ENCODE data around the gene KCNMB2. TPM values are rescaled to one million over a fixed set of nuclear protein-coding genes. Genes with fewer than 3 reads are reported as not detected.
"Not testable (repeated sequence)": the region's sequence is repeated elsewhere in the genome, so short reads cannot be mapped to it uniquely, and the experiment has no call there.

The KCNMB2 gene
- total and polyA plus RNA-seq, 2 experiments from 2014 or later: not detected

DNA sequence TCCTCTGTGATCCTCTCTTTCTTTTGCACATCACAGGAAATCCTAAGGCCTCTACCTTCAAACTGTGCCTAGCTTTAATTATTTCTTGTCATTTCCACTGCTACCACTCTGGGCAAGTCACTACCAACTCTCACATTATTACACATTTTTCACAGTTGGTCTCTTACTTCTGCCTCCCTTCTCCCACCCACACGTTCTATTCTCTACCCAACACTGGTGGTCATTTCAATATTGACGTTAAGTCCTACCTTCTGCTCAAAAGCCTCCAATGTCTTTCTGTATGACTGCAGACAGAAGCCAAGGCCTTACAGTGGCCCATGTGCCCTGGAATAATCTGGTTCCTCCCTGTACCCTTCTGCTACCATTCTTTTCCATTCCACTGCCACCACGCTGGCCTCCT is 3.9 kb downstream of the KCNMB2 start:
- Histone ChIP-seq H3K27ac (no peak overlapping the region), H3K9me3 (ENCODE audit: low read depth) (no peaks in the 10 kb centered on the region), H3K27me3 (replicated peaks; ENCODE audit: insufficient read depth) (peaks cover 25% of the 10 kb centered on the region), H2AFZ (no peak overlapping the region), H3K79me2 (ENCODE audit: insufficient read depth) (no peaks in the 10 kb centered on the region), H3F3A (ENCODE audit: insufficient read depth) (no peaks in the 10 kb centered on the region), H3K4me1 (ENCODE audit: insufficient read depth) (no peaks in the 10 kb centered on the region), H3K4me3 (no peak overlapping the region), H4K20me1 (ENCODE audit: insufficient read depth) (no peaks in the 10 kb centered on the region), H3K9ac (no peak overlapping the region), H3K4me2 (ENCODE audit: unreplicated experiment) (no peak overlapping the region), H3K9me2 (ENCODE audit: insufficient read depth) (no peaks in the 10 kb centered on the region), H3K36me3 (ENCODE audit: low read depth) (no peaks in the 10 kb centered on the region)
- WGBS, 2 experiments (ENCODE audit: low coverage in 1 of 2, low lambda C conversion rate in 2 of 2, missing lambda C conversion rate in 2 of 2): 13 to 19% methylated on average over 3 of the region's 3 CpGs
- in situ Hi-C loops (cut with MboI): no loop called here
- TF ChIP-seq EZH2 (IDR thresholded peaks at IDR 0.05; ENCODE audit: insufficient read depth, poor library complexity, severe bottlenecking): no peak
- DNase-seq: no peak

DNA sequence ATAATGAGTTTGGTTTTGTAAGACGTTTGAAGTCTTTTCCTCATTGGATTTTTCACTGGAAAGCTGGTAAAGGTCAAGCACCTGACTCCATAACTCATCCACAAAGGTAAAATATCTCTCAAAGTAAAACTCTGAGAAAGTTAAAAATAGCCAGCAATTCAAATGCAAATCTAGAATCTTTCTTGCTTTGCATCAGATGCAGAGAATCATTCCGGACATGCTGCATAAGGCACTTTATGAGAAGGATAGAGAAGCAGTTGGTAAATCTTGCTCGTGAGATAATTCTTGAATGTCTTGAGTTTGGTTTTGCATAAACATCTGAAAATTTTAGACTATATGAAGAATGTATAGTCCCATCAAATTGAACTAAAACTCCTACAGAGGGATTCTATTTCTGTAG is 9.1 kb downstream of the KCNMB2 start:
- H3K27me3 ChIP-seq (replicated peaks; ENCODE audit: insufficient read depth): no peaks in the 10 kb centered on the region
- H3K79me2 ChIP-seq (ENCODE audit: insufficient read depth): no peaks in the 10 kb centered on the region
- H3K4me1 ChIP-seq (ENCODE audit: insufficient read depth): no peaks in the 10 kb centered on the region
- WGBS, 2 experiments (ENCODE audit: low coverage in 1 of 2, low lambda C conversion rate in 2 of 2, missing lambda C conversion rate in 2 of 2): 20 to 22% methylated on average over 3 of the region's 3 CpGs
- in situ Hi-C loops (cut with MboI): no loop called here
- no peaks in the 10 kb centered on the region for H4K20me1 ChIP-seq (ENCODE audit: insufficient read depth)
- no peaks in the 10 kb centered on the region for H3F3A ChIP-seq (ENCODE audit: insufficient read depth)
- H3K9ac ChIP-seq: no peak overlapping the region
- H2AFZ ChIP-seq: no peak overlapping the region
- H3K36me3 ChIP-seq (ENCODE audit: low read depth): no peaks in the 10 kb centered on the region
- H3K4me2 ChIP-seq (ENCODE audit: unreplicated experiment): no peak overlapping the region
- H3K27ac ChIP-seq: no peak overlapping the region
- H3K4me3 ChIP-seq: no peak overlapping the region
- no peaks in the 10 kb centered on the region for H3K9me2 ChIP-seq (ENCODE audit: insufficient read depth)
- no peaks in the 10 kb centered on the region for H3K9me3 ChIP-seq (ENCODE audit: low read depth)
- no peak for DNase-seq
- TF ChIP-seq EZH2 (IDR thresholded peaks at IDR 0.05; ENCODE audit: insufficient read depth, poor library complexity, severe bottlenecking): no peak
- TF ChIP-seq EZH2phosphoT487 (IDR thresholded peaks at IDR 0.05; ENCODE audit: insufficient read depth, low read depth): no peak

DNA sequence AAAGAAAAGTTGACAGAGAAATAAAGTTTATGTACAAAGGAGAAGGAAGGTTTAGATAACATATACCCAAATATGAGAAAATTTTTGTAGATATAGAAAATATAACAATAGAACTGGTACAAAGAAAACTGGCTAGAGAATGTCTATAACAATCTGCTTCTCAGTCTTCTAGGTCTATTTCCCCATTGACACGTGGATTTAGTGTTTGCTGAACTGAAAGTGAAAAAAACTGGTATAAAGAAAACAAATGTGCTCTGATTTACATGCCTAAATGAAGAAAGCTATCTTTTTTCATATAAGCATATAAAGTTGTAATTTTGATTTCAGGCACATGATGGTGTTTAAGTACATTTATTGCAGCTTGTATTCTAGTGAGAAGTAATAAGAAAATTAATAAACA is 9.8 kb downstream of the KCNMB2 start:
- Histone ChIP-seq H3K9me2 (ENCODE audit: insufficient read depth) (no peaks in the 10 kb centered on the region), H3K4me3 (no peak overlapping the region), H3K4me2 (ENCODE audit: unreplicated experiment) (no peak overlapping the region), H2AFZ (no peak overlapping the region), H3K36me3 (ENCODE audit: low read depth) (no peaks in the 10 kb centered on the region), H3K4me1 (ENCODE audit: insufficient read depth) (no peaks in the 10 kb centered on the region), H3K79me2 (ENCODE audit: insufficient read depth) (no peaks in the 10 kb centered on the region), H3K9me3 (ENCODE audit: low read depth) (no peaks in the 10 kb centered on the region), H3K27ac (no peak overlapping the region), H3K9ac (no peak overlapping the region), H3F3A (ENCODE audit: insufficient read depth) (no peaks in the 10 kb centered on the region), H4K20me1 (ENCODE audit: insufficient read depth) (no peaks in the 10 kb centered on the region), H3K27me3 (replicated peaks; ENCODE audit: insufficient read depth) (no peaks in the 10 kb centered on the region)
- no peak for DNase-seq
- 0 to 9% methylated on average over 1 of the region's 1 CpG for whole genome bisulfite sequencing, 2 experiments (ENCODE audit: low coverage in 1 of 2, low lambda C conversion rate in 2 of 2, missing lambda C conversion rate in 2 of 2)
- in situ Hi-C loops (cut with MboI): no loop called here
- TF ChIP-seq EZH2 (IDR thresholded peaks at IDR 0.05; ENCODE audit: insufficient read depth, poor library complexity, severe bottlenecking) (no peak), EZH2phosphoT487 (IDR thresholded peaks at IDR 0.05; ENCODE audit: insufficient read depth, low read depth) (no peak)

DNA sequence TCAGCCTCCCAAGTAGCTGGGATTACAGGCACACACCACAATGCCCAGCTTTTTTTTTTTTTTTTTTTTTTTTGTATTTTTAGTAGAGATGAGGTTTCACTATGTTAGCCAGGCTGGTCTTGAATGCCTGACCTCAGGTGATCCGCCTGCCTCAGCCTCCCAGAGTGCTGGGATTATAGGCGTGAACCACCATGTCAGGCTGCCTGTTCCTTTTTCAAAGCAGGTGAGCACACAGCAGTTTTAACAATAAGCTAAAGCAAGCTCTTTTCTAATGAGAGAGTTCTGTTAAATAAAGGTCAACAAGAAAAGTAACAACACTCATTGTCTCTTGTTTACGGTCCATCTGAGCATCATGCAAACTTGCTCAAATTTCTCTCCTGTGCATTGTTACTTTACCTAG is 13.2 kb downstream of the KCNMB2 start:
- H4K20me1 ChIP-seq (ENCODE audit: insufficient read depth); in situ Hi-C loops (cut with MboI); H3F3A ChIP-seq (ENCODE audit: insufficient read depth); H3K4me2 ChIP-seq (ENCODE audit: unreplicated experiment); H3K9me2 ChIP-seq (ENCODE audit: insufficient read depth); H3K27me3 ChIP-seq (replicated peaks; ENCODE audit: insufficient read depth); H2AFZ ChIP-seq; H3K79me2 ChIP-seq (ENCODE audit: insufficient read depth); H3K4me3 ChIP-seq; H3K9ac ChIP-seq; H3K9me3 ChIP-seq (ENCODE audit: low read depth); H3K27ac ChIP-seq; H3K36me3 ChIP-seq (ENCODE audit: low read depth); DNase-seq; H3K4me1 ChIP-seq (ENCODE audit: insufficient read depth): not testable (repeated sequence)
- WGBS, 2 experiments (ENCODE audit: low coverage in 1 of 2, low lambda C conversion rate in 2 of 2, missing lambda C conversion rate in 2 of 2): 38 to 44% methylated on average over 3 of the region's 3 CpGs

DNA sequence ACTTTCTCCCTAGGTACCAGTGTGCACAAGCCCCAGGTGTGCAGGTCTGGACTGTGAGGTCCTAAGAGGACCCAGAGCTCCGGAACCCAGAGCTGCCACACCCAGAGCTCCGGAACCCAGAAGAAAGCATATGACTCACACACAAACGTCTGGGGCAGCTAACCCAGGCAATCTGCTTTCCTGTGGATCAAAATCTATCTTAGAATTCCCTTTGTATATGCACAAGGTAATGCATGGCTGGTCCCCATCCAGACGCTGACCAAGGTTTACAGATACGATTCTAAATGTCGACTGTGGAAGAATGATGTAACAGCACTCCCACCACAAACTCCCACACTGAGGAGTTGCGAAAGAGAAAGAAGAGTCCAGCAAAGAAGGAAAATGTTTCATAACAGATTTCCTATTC is 15.7 kb downstream of the KCNMB2 start:
- H3K9ac ChIP-seq: no peak overlapping the region
- no peaks in the 10 kb centered on the region for H3K9me2 ChIP-seq (ENCODE audit: insufficient read depth)
- TF ChIP-seq EZH2 (IDR thresholded peaks at IDR 0.05; ENCODE audit: insufficient read depth, poor library complexity, severe bottlenecking): no peak
- TF ChIP-seq EZH2phosphoT487 (IDR thresholded peaks at IDR 0.05; ENCODE audit: insufficient read depth, low read depth): no peak
- no peaks in the 10 kb centered on the region for H3K27me3 ChIP-seq (replicated peaks; ENCODE audit: insufficient read depth)
- 40 to 46% methylated on average over 7 of the region's 7 CpGs for WGBS, 2 experiments (ENCODE audit: low coverage in 1 of 2, low lambda C conversion rate in 2 of 2, missing lambda C conversion rate in 2 of 2)
- in situ Hi-C loops (cut with MboI): no loop called here
- no peaks in the 10 kb centered on the region for H3F3A ChIP-seq (ENCODE audit: insufficient read depth)
- H4K20me1 ChIP-seq (ENCODE audit: insufficient read depth): no peaks in the 10 kb centered on the region
- H3K4me2 ChIP-seq (ENCODE audit: unreplicated experiment): no peak overlapping the region
- no peak overlapping the region for H3K4me3 ChIP-seq
- DNase-seq: peak; percentile 35
- no peaks in the 10 kb centered on the region for H3K9me3 ChIP-seq (ENCODE audit: low read depth)
- no peak overlapping the region for H2AFZ ChIP-seq
- no peaks in the 10 kb centered on the region for H3K36me3 ChIP-seq (ENCODE audit: low read depth)
- H3K79me2 ChIP-seq (ENCODE audit: insufficient read depth): no peaks in the 10 kb centered on the region
- H3K4me1 ChIP-seq (ENCODE audit: insufficient read depth): no peaks in the 10 kb centered on the region
- H3K27ac ChIP-seq: no peak overlapping the region

All from GM23248 (cell line).